Smooth muscle cell (in vitro differentiated cells): ENCODE measurements around the gene SCARB1. TPM values are rescaled to one million over a fixed set of nuclear protein-coding genes. Genes with fewer than 3 reads are reported as not detected.

Experiments used
- DNase-seq: peaks from one replicate; lab custom pipeline; 2025; ENCODE audit not compliant: unreplicated experiment; lab: John Stamatoyannopoulos, UW
- H2AFZ ChIP-seq: fragments of 200-600 bp; sonication (generic); 2 replicates; pipeline ENCODE4 v1.6.0; 2016; ENCODE audit warnings: antibody characterized with exemption, low read depth, mild to moderate bottlenecking
- H3F3A ChIP-seq: fragments of 200-600 bp; sonication (generic); 2 replicates; pipeline ENCODE4 v1.6.0; 2017; ENCODE audit warnings: antibody characterized with exemption, low read depth
- H3K27ac ChIP-seq: fragments of 200-600 bp; sonication (generic); 2 replicates; pipeline ENCODE4 v1.5.1; 2016; ENCODE audit warnings: low read depth, mild to moderate bottlenecking
- H3K27me3 ChIP-seq: fragments of 200-600 bp; sonication (generic); 2 replicates; pipeline ENCODE4 v1.6.1; 2016; ENCODE audit warnings: low read depth, mild to moderate bottlenecking
- H3K36me3 ChIP-seq: fragments of 200-600 bp; sonication (generic); 2 replicates; pipeline ENCODE4 v1.5.1; 2016; ENCODE audit warnings: low read depth
- H3K4me1 ChIP-seq: fragments of 200-600 bp; sonication (generic); 2 replicates; pipeline ENCODE4 v1.5.1; 2016; ENCODE audit warnings: low read depth
- H3K4me2 ChIP-seq: fragments of 200-600 bp; sonication (generic); 2 replicates; pipeline ENCODE4 v1.6.0; 2016; ENCODE audit warnings: mild to moderate bottlenecking
- H3K4me3 ChIP-seq: fragments of 200-600 bp; sonication (generic); 2 replicates; pipeline ENCODE4 v1.5.1; 2016; ENCODE audit warnings: mild to moderate bottlenecking
- H3K79me2 ChIP-seq: fragments of 200-600 bp; sonication (generic); 2 replicates; pipeline ENCODE4 v1.6.0; 2016; ENCODE audit warnings: low read depth, mild to moderate bottlenecking
- H3K9ac ChIP-seq: fragments of 200-600 bp; sonication (generic); 2 replicates; pipeline ENCODE4 v1.6.0; 2016; ENCODE audit warnings: low read depth
- H3K9me3 ChIP-seq: fragments of 200-600 bp; sonication (generic); replicated peaks from 2 replicates; pipeline ENCODE4 v1.5.1; 2016; ENCODE audit warnings: low read depth
- H4K20me1 ChIP-seq: fragments of 200-600 bp; sonication (generic); 2 replicates; pipeline ENCODE4 v1.6.0; 2016; ENCODE audit warnings: low read depth
- WGBS: methylation state at CpG from one replicate; pipeline ENCODE4 v1.1.7; 2016; ENCODE audit warnings: low lambda C conversion rate; 5-methylcytosine and 5-hydroxymethylcytosine counted together
- polyA plus RNA-seq: library from polyadenylated mRNA; unstranded; fragments of >200 nt; fragmentation: Nextera tagmentation; extraction: Ambion mirVana; gene quantifications from 2 replicates; pipeline ENCODE4 v1.2.1, GENCODE V29; 2016
- total RNA-seq: library from RNA; depleted of rRNA; stranded (reverse); fragments of >200 nt; gene quantifications from 2 replicates; pipeline ENCODE4 v1.2.3, GENCODE V29; 2014
- TF ChIP-seq, protein P1 (sequence below): fragments of 200-600 bp; sonication (generic); IDR thresholded peaks from 2 replicates; pipeline ENCODE4 v1.5.1; 2017; ENCODE audit warnings: borderline replicate concordance, mild to moderate bottlenecking, antibody characterized with exemption; ENCODE audit not compliant: insufficient read depth, poor library complexity, severe bottlenecking

SCARB1 gene
- total and polyA plus RNA-seq, 2 experiments from 2014 or later = 6.8 to 10.1 TPM

DNA sequence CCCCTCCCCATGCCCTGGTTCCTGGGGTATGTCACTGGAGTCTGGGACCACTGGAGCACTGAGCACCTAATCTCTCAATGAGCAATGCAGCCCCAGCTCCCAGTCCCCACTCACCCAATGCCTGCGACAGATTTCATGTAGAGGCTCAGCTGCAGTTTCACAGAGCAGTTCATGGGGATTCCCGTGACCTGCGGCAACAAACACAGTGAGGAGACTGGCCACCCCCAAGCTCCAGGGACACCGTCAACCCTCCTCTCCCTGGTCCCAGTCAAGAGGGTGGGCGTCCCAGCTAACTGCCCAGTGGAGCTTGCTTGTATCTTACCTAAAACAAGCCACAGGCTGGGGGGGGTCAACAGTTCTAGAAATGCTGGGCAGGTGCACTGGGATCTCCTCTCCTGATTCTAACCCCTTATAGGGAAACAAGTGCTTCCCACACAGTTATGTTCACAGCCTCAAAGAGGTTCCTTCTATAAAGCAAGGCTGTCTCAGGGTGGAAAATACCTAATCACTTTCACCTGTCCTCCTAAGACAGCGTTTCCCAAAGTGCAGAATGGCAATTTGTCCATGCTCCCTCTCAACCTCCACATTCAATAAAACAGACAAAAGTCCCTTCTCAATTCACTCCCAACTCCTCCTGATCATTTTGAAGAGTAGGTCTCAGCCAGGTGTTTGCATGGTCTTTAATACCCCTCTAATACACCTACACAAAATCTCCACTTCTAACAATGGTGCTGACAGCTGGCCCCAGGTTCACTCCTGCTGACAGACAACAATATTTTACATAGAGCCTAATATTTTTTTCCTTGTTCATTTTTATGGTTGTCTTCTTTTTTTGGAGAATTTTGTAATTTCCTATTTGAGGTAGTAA lies 68.3 kb downstream of the SCARB1 start:
- H3K4me1 ChIP-seq = peaks cover 8% of the 10 kb centered on the region
- no peaks in the 10 kb centered on the region for H3K27me3 ChIP-seq
- no peaks in the 10 kb centered on the region for H3F3A ChIP-seq
- H3K9me3 ChIP-seq = no peaks in the 10 kb centered on the region
- H4K20me1 ChIP-seq = no peaks in the 10 kb centered on the region
- no peak overlapping the region for H3K4me3 ChIP-seq
- H3K79me2 ChIP-seq = no peaks in the 10 kb centered on the region
- H3K36me3 ChIP-seq = no peaks in the 10 kb centered on the region
- no peak overlapping the region for H2AFZ ChIP-seq
- no peak for DNase-seq
- WGBS = 96% methylated on average over 6 of the region's 6 CpGs
- H3K4me2 ChIP-seq = no peak overlapping the region
- TF ChIP-seq, protein P1, sequence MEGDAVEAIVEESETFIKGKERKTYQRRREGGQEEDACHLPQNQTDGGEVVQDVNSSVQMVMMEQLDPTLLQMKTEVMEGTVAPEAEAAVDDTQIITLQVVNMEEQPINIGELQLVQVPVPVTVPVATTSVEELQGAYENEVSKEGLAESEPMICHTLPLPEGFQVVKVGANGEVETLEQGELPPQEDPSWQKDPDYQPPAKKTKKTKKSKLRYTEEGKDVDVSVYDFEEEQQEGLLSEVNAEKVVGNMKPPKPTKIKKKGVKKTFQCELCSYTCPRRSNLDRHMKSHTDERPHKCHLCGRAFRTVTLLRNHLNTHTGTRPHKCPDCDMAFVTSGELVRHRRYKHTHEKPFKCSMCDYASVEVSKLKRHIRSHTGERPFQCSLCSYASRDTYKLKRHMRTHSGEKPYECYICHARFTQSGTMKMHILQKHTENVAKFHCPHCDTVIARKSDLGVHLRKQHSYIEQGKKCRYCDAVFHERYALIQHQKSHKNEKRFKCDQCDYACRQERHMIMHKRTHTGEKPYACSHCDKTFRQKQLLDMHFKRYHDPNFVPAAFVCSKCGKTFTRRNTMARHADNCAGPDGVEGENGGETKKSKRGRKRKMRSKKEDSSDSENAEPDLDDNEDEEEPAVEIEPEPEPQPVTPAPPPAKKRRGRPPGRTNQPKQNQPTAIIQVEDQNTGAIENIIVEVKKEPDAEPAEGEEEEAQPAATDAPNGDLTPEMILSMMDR = no peak
- no peak overlapping the region for H3K9ac ChIP-seq
- no peak overlapping the region for H3K27ac ChIP-seq

DNA sequence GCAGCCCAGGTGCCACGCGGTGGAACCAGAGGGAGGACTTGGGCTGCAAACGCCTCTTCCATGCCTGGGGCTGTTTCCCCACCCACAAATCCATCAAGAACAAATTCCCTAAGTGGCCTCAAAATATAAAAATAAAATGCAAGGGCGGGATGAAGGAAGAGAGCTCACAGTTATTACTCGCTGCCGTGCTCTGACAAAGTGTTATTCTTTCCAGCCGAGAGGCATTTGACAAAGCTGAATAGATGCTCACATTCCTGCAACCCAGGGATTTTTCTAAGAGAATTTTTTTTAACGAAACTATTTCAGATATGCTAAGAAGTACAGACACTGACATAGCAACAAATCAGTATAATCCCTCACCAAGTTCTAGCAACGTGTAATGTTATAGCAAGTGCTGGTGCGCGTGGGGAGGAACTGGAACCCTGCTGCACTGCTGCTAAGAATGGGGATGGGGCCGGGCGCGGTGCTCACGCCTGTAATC lies 70.7 kb downstream of the SCARB1 start:
- H2AFZ ChIP-seq = no peak overlapping the region
- H3K4me3 ChIP-seq = no peak overlapping the region
- H3K27me3 ChIP-seq = no peaks in the 10 kb centered on the region
- TF ChIP-seq, protein P1 = no peak
- H3K9ac ChIP-seq = no peak overlapping the region
- H3K79me2 ChIP-seq = no peaks in the 10 kb centered on the region
- no peaks in the 10 kb centered on the region for H3K36me3 ChIP-seq
- peaks cover 8% of the 10 kb centered on the region for H3K4me1 ChIP-seq
- DNase-seq = no peak
- WGBS = 85% methylated on average over 15 of the region's 15 CpGs
- H3F3A ChIP-seq = no peaks in the 10 kb centered on the region
- no peaks in the 10 kb centered on the region for H3K9me3 ChIP-seq
- H3K27ac ChIP-seq = no peak overlapping the region
- H4K20me1 ChIP-seq = no peaks in the 10 kb centered on the region
- H3K4me2 ChIP-seq = no peak overlapping the region

DNA sequence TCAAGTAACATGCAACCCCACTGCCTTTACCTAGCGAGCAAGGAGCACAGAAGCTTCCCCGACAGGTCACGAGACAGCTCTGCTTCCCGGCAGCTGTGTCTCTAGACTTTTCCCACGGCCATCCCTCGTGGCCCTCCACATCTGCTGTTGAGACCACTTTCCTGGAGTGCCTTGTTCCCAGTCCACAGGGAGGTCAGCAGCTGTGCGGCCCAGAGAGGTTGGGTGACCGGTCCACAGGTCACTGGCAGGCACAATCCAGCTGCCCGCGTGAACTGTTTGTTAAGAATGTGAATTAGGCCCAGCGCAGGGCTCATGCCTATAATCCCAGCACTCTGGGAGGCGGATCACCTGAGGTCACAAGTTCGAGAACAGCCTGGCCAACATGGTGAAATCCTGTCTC lies 71.5 kb downstream of the SCARB1 start:
- WGBS = 94% methylated on average over 13 of the region's 13 CpGs
- H3K27me3 ChIP-seq = no peaks in the 10 kb centered on the region
- H3K27ac ChIP-seq = no peak overlapping the region
- no peak overlapping the region for H2AFZ ChIP-seq
- H3K4me3 ChIP-seq = no peak overlapping the region
- no peaks in the 10 kb centered on the region for H4K20me1 ChIP-seq
- no peak overlapping the region for H3K9ac ChIP-seq
- no peaks in the 10 kb centered on the region for H3K9me3 ChIP-seq
- no peaks in the 10 kb centered on the region for H3F3A ChIP-seq
- H3K4me1 ChIP-seq = peaks cover 3% of the 10 kb centered on the region
- TF ChIP-seq, protein P1 = no peak
- H3K36me3 ChIP-seq = no peaks in the 10 kb centered on the region
- H3K4me2 ChIP-seq = no peak overlapping the region
- H3K79me2 ChIP-seq = no peaks in the 10 kb centered on the region
- no peak for DNase-seq
